HS-5 (cell line): Measurements from ENCODE around the gene TSC22D4.
A peak's percentile ranks its signal among the peaks of the same experiment; 100 is the strongest.

Experiments used
- DNase-seq: peaks from one replicate; pipeline ENCODE4 v3.0.0-alpha.2; 2012; ENCODE audit warnings: low read depth

The TSC22D4 gene

GRCh38 chr7:100428199-100428966 lies 50.6 kb downstream of the TSC22D4 start, which contains the start of gene ZCWPW1:
Gene ZCWPW1, minus strand, starts transcription at chr7:100428703. Its CDS starts 8,054 bp downstream, at chr7:100420649.
- DNase-seq: peak; percentile 87

GRCh38 chr7:100427762-100428198 lies 51.2 kb downstream of the TSC22D4 start:
- DNase-seq: no peak

- no peak for DNase-seq
Measured at GRCh38 chr7:100426516-100426915, 52.5 kb downstream of the TSC22D4 start.

- DNase-seq: no peak
Measured at GRCh38 chr7:100425347-100425746, 53.7 kb downstream of the TSC22D4 start.

GRCh38 chr7:100423315-100423714 lies 55.7 kb downstream of the TSC22D4 start:
- DNase-seq: no peak

GRCh38 chr7:100419660-100420226 lies 59.3 kb downstream of the TSC22D4 start:
- no peak for DNase-seq

- DNase-seq: no peak
Measured at GRCh38 chr7:100418930-100419659, 59.9 kb downstream of the TSC22D4 start.
